Stimulated activated CD8-positive, alpha-beta memory T cell treated with anti-CD3 and anti-CD28 coated beads, Interleukin-12 subunit alpha, Interleukin-12 subunit beta, amount 100 ng/mL, for 4 hours (primary cell): ENCODE results near the gene DSG4.

Experiments
- DNase-seq: peaks from one replicate; pipeline ENCODE4 v3.0.0-alpha.2; 2020; ENCODE audit warnings: low read depth

DSG4 gene

DNA sequence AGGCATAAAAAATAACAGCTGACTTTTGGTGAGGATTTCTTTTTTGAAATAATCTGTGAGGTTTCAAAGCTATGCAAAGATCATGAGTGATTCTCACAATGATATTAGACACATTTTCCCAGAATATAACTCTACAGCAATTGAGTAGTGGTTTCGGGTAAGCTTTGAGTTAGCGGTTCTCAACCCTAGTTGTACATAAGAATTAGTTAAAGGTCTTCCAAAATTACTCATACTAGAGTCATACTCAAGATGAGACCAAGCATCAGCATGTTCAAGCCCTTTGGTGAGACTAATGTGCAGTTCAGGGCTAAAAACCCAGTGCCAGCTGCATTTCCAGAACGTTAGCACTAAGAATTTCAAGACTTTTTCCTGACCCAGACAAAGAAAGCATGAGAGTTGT, 31.1 kb downstream of the DSG4 start:
- no peak for DNase-seq

GRCh38 chr18:31409276-31409675, 32.7 kb downstream of the DSG4 start:
- no peak for DNase-seq

- no peak for DNase-seq
Observed at GRCh38 chr18:31410716-31411483, 34.3 kb downstream of the DSG4 start.

DNA sequence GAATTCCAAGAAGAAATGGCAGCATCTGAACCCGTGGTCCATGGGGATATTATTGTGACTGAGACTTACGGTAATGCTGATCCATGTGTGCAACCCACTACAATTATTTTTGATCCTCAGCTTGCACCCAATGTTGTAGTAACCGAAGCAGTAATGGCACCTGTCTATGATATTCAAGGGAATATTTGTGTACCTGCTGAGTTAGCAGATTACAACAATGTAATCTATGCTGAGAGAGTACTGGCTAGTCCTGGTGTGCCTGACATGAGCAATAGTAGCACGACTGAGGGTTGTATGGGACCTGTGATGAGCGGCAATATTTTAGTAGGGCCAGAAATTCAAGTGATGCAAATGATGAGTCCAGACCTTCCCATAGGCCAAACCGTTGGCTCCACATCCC, 36.6 kb downstream of the DSG4 start:
- no peak for DNase-seq

GRCh38 chr18:31417850-31418249, 41.3 kb downstream of the DSG4 start:
- DNase-seq, result no peak

DNA sequence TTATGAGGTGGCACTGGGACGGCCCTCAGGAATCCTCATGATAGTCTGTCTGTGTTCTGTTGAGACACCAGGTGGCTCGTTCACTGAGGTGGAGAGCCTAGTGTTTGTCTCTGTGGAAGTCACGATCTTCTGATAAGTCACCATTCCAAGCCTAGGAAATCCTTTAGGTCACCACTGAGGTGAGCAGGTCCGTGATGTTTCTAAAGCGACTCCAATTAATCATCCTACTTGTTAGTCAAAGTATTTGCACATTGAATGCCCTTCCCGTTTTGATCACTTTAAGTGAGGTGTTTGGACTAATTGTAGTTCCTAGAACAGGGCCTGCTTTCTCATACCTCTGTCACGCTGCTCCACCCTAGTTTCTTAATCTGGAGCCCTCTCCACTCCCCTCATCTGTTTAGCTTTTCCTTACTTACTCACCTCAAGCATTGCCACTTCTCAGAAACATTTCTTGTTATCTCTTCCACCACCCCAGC, 42.9 kb downstream of the DSG4 start:
- no peak for DNase-seq

- no peak for DNase-seq
Observed at GRCh38 chr18:31420032-31420431, 43.5 kb downstream of the DSG4 start.

DNA sequence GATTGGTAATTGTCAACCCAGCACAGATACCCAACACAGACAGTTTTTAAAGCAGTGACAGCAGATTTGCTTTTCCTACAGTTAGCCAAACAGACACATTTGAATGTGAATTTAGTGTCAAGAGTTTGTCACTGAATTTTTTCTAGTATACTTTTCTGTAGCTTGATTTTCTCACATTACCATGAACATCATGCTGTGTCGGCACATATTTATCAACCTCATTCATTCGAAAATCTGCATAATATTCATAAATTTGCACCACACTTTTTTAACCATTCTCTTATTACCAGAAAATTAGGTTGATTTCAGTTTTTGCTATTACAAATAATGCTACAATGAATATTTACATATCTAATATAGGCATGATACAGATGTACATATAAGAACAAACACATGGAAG, 43.9 kb downstream of the DSG4 start:
- DNase-seq, result no peak

DNA sequence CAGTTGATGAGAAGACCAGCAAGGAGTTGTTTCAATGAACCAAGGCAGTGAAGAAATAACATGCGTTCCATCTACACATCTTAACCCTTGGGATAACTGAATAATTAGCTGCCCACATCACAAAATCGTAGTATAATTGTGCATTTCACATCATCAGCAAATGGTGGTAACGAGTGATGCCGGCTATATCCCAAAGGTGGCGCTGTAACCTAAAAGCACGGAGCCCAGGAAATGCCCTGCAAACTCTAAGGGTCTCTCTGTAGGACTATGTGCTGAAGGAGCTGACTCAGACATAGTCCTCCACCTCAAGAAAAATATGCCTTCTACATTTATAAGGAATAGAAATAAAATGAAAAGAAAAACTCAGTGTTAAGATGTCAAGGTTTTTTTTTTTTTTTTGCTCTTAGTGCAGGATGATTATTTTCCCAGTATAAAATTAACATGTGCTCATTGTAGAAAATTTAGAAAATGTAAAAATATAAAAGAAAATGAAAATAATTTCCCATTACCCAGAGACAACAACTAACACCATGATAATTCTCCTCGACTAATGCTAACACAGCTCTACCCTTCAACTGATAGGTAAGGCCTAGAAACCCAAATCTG, 47.9 kb downstream of the DSG4 start:
- no peak for DNase-seq

- DNase-seq, result no peak
Observed at GRCh38 chr18:31426021-31426420, 49.4 kb downstream of the DSG4 start.

DNA sequence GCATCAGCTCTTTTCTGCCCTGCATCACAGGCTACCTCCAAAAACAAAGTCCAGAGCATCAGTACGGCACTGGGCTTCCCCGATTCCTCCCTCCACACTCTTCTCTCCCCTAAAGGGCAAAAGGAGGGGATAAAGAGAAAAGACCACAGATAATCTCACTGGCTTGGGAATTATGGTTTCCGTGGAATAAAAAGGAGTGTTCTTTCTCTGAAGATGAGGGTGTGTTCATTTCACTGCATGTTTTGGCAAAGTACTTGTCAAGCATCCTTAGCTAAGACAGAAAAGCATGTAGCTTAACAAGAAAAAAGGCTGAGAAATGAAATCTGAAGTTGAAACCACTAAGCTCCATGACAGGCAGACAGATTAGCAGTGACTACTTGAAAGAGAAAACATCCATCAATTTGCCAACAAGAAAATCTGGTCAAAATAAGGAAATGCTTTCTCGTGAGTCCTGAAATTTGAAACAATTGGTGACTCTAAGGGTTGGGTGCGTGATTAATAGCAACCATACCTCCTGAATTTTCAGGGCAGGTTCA, 50.4 kb downstream of the DSG4 start:
- no peak for DNase-seq

DNA sequence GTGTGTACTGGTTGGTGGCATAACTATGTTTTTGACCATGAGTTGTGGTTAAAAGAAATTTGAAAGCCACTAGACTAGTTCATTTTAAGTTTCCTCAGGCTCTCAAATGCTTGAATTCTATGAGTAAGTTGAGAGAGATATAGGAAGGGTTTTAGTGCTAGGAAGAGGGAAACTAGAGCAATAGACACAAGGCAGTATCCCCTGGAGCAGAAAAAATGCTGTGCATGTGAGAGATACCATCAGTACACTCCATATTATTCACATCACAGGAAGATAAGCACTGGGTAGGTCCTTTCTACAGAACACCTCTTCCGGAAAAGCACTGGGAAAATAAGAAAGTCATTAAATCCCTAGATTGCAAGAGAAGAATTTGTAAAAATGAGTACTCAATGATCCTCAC, 51.6 kb downstream of the DSG4 start:
- no peak for DNase-seq

DNA sequence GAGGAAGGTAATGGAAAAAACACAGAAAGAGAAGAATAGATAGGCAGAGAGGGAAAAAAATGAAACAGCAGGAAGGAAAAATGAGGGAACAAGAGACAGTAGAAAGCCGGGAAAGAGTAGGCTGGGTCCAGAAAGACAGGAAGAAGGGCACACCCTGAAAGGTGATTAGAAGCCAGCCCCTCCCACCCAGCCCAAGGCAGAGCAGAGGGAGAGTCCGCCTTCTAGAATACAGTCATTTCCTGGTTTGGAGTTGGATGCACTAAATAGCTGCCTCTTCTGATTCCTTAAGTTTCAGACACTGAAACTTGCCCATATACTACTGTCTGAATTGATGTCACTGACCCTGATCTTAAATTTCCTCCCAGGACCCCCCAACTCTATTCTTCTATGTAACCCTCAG, 53.0 kb downstream of the DSG4 start:
- DNase-seq, result no peak

DNA sequence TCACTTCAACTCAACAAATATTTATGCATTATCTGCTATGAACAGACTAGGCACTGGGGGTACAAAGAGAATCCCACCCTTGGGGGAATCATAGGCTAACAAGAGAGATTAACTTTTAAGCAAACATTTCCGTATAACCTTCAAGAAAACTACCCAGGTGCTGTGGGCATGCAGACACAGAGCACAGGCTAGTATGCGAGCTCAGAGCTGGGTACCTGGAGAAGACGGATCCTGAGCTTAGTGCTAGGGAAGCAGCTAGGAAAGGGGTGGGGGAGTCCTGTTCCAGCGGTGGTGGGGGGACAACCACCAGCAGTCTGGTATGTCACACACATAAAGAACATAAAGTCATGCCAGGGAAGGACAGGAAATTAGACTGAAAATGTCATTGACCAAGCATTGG, 53.5 kb downstream of the DSG4 start:
- DNase-seq, result no peak

DNA sequence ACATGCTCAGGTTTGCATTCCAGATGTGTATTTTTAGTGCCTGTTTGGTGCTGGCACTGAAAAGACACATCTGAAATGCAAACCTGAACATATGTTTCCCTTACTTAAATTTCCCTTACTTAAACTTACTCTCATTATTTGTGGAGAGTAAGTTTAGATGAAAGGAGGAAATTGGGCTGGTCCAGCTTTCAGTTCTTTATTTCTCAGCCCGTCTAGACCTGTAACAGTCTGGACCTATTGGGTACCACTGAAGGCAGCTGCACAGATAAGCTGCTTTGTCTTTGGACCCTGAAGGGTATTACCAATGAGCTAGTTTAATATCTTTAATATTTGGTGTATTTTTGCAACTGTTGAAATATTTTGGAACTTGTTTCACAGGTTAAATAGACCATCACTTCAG, 54.0 kb downstream of the DSG4 start:
- DNase-seq, result no peak

GRCh38 chr18:31432316-31432715, 55.7 kb downstream of the DSG4 start:
- DNase-seq, result no peak

DNA sequence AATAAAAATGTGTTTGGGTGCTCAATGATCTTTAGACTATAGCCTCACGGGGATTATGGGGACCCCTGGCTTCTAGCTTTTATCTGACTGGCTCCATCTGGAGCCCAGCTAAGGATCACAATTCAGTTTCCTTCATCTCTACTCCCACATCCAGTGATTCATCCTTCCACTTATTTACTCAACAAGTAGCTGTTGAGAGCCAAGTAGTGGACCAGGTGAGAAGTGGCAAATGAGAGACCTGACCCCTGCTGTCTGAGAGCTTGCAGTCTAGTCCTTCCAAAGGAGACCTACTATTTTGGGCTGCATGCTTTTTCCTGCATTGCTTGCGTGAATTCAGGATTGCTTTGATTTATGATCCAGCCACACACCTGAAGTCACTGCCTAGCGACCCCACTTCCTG, 60.2 kb downstream of the DSG4 start:
- DNase-seq, result no peak

DNA sequence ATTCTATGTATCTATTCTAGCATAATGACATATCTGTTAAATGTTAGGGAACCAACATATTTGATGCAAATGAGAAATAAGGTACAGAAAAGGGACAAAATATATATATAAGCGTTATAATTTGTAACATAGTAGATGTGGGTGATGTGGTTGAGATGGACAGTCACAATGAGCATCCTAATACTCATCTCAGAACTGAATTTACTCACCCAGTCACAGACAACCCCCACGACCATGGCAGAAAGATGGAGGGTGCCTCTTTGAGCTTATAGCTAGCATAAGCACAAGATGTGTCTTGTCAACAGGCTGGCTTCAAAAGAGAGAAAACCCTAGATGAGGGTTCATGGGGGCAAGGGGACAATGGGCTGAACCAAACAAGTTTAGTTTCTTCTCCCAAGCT, 61.8 kb downstream of the DSG4 start:
- no peak for DNase-seq

GRCh38 chr18:31439807-31440325, 63.3 kb downstream of the DSG4 start:
- no peak for DNase-seq

DNA sequence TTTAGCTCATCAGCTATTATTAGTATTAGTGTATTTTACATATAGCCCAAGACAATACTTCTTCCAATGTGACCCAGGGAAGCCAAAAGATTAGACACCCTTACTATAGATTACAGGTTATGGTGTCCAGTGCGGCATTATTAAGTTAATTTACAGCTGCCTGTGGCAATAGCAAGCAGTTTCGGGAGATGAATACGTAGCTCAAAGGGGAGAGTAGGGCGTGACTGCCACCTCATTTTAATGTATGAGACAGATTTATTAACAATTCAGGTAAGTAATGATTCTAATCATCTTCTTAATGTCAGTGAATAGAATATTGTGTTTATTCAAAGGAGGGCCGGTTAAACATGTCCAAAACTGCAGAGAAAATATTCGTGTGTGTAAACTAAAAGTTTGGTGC, 64.2 kb downstream of the DSG4 start:
- no peak for DNase-seq

GRCh38 chr18:31441493-31441892, 64.9 kb downstream of the DSG4 start:
- no peak for DNase-seq

DNA sequence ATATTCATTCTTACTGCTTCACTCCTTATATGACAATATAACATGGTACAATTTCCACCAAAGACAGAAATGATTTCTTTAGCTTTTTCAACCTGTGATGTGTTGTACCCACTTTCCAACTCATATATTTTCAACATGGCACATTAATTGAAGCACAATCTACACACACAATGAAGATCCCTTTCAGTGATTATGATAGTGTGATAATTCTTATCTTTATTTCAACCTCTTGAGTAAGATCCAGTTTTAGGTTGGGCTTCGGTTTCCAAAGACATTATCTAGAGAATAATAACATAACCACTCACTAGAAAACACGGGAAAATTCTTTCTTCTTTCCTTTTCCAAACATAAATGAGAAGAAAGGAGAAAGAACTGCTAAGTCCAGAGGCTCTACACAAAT, 67.6 kb downstream of the DSG4 start:
- DNase-seq, result no peak

DNA sequence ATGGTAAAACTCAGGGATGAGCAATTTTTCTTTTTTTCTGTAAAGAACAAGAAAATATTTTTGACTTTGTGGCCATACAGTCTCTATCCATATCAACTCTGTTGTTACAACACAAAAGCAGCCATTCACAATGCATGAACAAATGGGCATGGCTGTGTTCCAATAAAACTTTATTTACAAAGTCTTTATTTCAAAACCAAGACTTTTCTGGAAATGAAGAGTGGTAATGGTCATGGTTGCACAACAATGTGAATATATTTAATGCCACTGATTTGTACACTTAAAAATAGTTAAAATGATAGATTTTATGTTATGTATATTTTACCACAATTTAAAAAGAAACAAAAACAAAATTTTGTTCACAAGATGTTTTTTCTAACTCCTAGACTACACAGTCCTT, 69.3 kb downstream of the DSG4 start:
- DNase-seq, result no peak
